A549 (cell line): ENCODE data around the gene TTLL11.

Experiments used
- CBX2 ChIP-seq: fragments of 200-600 bp; sonication (generic); IDR thresholded peaks from 2 replicates; pipeline ENCODE4 v1.6.1; 2016; ENCODE audit warnings: low read depth, mild to moderate bottlenecking, borderline replicate concordance
- CTCF ChIP-seq: fragments of >200 bp; sonication (Bioruptor Twin); formaldehyde crosslinking; IDR thresholded peaks from 3 replicates; pipeline ENCODE4 v1.5.1; 2016
- EP300 ChIP-seq, 2 experiments: fragments of >200 bp; sonication (Bioruptor Twin); formaldehyde crosslinking; IDR thresholded peaks; 2 replicates in 1 of 2; 3 replicates in 1 of 2; pipeline ENCODE4 v1.6.1; 2016 to 2017
- GATA3 ChIP-seq: IDR thresholded peaks from 2 replicates; pipeline ENCODE4 v1.6.1; 2012; ENCODE audit warnings: borderline replicate concordance
- MAFK ChIP-seq: fragments of 450-650 bp; IDR thresholded peaks from 2 replicates; pipeline ENCODE4 v1.6.1; 2014; ENCODE audit not compliant: partially characterized antibody
- PBX3 ChIP-seq: IDR thresholded peaks from 2 replicates; pipeline ENCODE4 v1.6.1; 2012
- POLR2A ChIP-seq: IDR thresholded peaks from 2 replicates; pipeline ENCODE4 v1.6.1; 2012; ENCODE audit warnings: mild to moderate bottlenecking, low read length
- POLR2AphosphoS2 ChIP-seq: conservative IDR thresholded peaks from 2 replicates; pipeline ENCODE4 v1.6.1; 2012; ENCODE audit warnings: low read length, improper control_type of control experiment, inconsistent platforms
- RCOR1 ChIP-seq: fragments of 150-350 bp; IDR thresholded peaks from 2 replicates; pipeline ENCODE4 v1.6.1; 2014; ENCODE audit warnings: antibody characterized with exemption, low read length, low read depth
- RFX5 ChIP-seq: fragments of 450-650 bp; IDR thresholded peaks from 2 replicates; pipeline ENCODE4 v1.7.1; 2014; ENCODE audit warnings: antibody characterized with exemption, mild to moderate bottlenecking, moderate library complexity
- SREBF2 ChIP-seq: fragments of 450-650 bp; IDR thresholded peaks from 2 replicates; pipeline ENCODE4 v1.6.1; 2014; ENCODE audit warnings: mild to moderate bottlenecking, moderate library complexity
- USF2 ChIP-seq: fragments of 450-650 bp; IDR thresholded peaks from 2 replicates; pipeline ENCODE4 v1.6.1; 2014; ENCODE audit warnings: antibody characterized with exemption

- TF ChIP-seq POLR2A (no peak), SREBF2 (no peak), USF2 (no peak), RFX5 (no peak), MAFK (no peak), EP300 (IDR thresholded peaks at IDR 0.05) (no peak), CTCF (no peak), POLR2AphosphoS2 (no peak), GATA3 (no peak), PBX3 (no peak), CBX2 (no peak), RCOR1 (no peak)
These were observed 134.6 kb downstream of the TTLL11 start for GRCh38 chr9:121958530-121958929.
